HG03571 (cell line): ENCODE measurements around the gene LMTK2.

Experiments used
- ATAC-seq: cut with Tn5 transposase; IDR thresholded peaks from one replicate; pipeline ENCODE4 v1.9.1; 2021; ENCODE audit not compliant: unreplicated experiment

LMTK2 gene

DNA sequence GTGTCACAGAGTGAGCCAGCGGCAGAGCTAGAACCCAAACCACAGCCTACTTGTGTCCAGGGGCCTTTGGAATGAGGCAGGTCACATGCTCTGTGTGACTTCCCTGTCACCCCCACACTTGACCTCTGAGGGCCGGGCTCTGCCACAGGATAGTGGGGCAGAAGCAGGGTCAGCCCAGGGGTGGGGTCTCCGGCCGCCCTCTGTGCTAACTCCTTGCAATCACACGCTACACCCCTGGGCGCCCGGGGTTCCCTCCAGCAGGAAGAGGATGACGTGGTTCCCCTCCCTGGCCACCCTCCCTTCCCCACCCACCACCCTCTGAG, 125.6 kb downstream of the LMTK2 start:
- ATAC-seq, result no peak

- no peak for ATAC-seq
These were observed 126.1 kb downstream of the LMTK2 start for GRCh38 chr7:98232799-98233198.

DNA sequence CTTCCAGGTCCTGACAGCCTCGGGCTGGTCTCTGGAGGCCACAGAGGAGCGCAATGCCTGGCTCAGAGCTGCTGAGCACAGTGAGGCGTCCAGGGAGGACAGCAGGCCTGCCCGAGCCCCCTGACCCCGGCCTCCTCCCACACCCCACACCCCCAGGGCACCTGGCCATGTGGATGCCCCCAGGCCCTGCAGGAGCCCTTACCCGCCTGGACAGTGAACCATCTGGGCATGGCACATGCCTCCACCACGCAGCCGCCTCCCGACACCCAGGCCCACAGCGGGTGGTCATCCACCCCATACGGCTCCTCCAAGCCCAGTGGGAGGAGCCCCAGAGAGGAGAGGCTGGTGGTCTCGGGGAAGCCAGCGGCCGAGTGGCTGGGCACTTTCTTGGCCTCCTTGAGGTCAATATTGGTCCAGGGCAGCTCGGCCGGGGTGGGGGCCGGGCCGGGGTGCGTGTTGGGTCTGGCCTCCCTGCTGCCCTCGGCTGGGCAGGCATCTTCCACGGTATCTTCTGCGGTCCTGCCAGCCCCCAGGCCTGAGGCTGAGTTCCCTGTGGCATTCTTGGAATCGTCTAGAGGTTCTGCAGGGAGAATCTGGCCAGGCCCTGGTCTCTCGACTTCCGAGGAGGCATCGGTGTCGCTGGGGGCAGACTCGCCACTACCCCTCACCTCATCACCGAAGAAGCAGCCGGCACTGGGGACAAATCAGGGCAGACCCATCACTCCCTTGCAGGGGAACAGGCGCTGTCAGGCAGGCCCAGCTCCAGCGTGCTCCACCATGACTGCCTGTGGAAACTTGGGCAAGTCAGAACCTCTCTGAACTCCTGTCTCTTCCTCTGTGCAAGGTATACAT, 126.8 kb downstream of the LMTK2 start:
- no peak for ATAC-seq

- ATAC-seq, result no peak
These were observed 127.9 kb downstream of the LMTK2 start for GRCh38 chr7:98234429-98235147.

- ATAC-seq, result no peak
These were observed 129.2 kb downstream of the LMTK2 start for GRCh38 chr7:98235901-98236300.

- no peak for ATAC-seq
These were observed 129.9 kb downstream of the LMTK2 start for GRCh38 chr7:98236355-98237185.

DNA sequence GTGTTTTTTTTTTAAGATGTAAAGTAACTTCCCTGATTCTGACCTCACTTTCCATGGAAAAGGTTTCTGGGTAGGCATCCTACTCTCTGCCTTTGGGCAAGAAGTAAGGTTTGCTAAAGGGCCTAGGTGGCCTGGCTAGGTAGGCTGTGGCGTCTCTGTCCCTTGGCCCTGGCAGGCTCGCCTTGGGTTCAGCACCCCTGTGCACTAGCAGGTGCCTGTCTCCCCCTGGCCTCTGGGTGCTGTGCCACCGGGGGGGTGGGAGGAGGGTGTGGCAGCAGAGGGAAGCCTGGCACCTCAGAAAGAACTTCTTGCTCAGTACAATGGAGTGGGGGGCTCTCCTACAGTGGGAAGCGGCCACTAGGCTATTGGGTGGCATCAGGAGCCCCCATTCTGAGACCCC, 131.4 kb downstream of the LMTK2 start:
- no peak for ATAC-seq

DNA sequence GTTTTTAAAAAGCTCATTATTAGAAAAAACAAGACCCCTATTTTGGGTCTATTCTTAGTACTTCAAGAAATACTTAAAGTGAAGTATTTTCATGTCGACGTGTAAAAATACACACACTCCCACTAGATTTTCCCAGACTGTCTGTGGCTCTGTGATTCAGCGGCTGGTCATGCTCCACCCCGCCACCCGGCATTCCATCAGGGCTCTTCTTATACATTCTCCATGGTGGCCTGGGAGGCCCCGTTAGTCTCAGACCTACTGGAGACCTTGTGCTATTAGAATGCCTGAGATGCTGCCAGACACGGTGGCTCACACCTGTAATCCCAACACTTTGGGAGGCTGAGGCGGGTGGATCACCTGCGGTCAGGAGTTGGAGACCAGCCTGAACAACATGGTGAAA, 132.3 kb downstream of the LMTK2 start:
- ATAC-seq, result no peak

GRCh38 chr7:98240961-98241673, 134.5 kb downstream of the LMTK2 start:
- ATAC-seq, result no peak

GRCh38 chr7:98241674-98242241, 135.1 kb downstream of the LMTK2 start:
- no peak for ATAC-seq

- ATAC-seq, result no peak
These were observed 135.7 kb downstream of the LMTK2 start for GRCh38 chr7:98242342-98242741.

GRCh38 chr7:98242934-98243333, 136.3 kb downstream of the LMTK2 start:
- no peak for ATAC-seq

GRCh38 chr7:98244871-98245270, 138.2 kb downstream of the LMTK2 start:
- ATAC-seq, result no peak

GRCh38 chr7:98248156-98248555, 141.5 kb downstream of the LMTK2 start:
- no peak for ATAC-seq

GRCh38 chr7:98249106-98249505, 142.4 kb downstream of the LMTK2 start:
- no peak for ATAC-seq

GRCh38 chr7:98250789-98251188, 144.1 kb downstream of the LMTK2 start:
- ATAC-seq, result no peak

DNA sequence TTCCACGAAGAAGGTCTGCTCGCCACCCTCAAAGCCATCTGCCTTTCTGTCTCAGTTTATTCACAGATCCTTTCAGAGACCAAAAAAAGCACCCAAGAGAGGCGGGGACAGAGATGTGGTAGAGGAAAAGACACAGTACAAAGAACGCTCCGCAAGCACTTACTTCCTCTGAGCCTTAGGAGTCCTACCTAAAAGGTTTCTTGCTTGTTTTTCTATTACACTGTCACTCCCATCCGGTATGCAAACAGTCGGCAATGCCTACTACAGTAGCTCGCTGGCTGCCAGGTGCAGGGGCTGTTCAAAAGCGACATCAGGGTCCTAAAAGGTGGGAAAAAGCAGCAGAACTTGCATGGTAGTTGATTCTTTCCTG, 144.6 kb downstream of the LMTK2 start:
- ATAC-seq, result peak; percentile 11

GRCh38 chr7:98251601-98252424, 145.2 kb downstream of the LMTK2 start, which contains the start of gene TECPR1:
Gene TECPR1, minus strand, starts transcription at chr7:98252232. Its CDS starts 6,086 bp downstream, at chr7:98246146.
- ATAC-seq, result peak; percentile 98

DNA sequence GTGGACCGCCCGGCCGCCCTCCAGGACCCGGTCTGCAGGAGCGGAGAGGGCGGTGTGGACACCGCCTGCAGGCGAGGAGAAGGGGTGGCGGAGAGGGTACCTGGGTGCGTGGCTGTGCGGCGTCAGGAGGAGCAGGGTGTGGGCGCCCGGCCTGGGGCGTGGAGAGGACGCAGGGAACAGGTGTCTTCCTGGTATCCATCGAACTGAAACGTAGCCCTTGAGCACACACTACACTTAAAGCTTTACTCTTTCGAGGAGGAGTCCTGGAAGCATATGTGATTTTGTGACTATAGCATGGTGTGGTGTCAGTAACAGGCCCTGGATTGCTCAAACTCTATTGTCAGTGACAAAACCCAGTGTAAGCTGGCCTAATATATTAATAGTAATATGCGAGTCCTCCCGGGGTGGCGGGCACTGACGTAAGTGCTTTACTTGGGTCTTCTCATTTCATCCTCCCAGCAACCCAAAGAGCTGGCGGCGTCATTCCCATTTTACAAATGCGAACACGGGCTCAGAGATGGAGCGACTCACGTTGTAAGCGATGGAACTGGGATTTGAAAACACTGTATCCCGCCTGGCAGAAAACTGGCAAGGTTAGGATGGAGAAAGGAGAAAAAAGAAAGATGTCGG, 145.9 kb downstream of the LMTK2 start:
- ATAC-seq, result no peak
